WERI-Rb-1 (cell line): ENCODE data around the gene RAD18.

Experiments used
- DNase-seq: peaks from one replicate; pipeline ENCODE4 v3.0.0-alpha.2; 2020
- H3K27ac ChIP-seq: fragments of 250-450 bp; sonication (Bioruptor Pico); 2 replicates; pipeline ENCODE4 v1.5.1; 2020; ENCODE audit warnings: mild to moderate bottlenecking, moderate library complexity
- H3K27me3 ChIP-seq: fragments of 250-450 bp; sonication (Bioruptor Pico); 2 replicates; pipeline ENCODE4 v1.5.1; 2021; ENCODE audit warnings: mild to moderate bottlenecking, low read depth, moderate library complexity; ENCODE audit not compliant: insufficient read depth, severe bottlenecking
- H3K36me3 ChIP-seq: fragments of 250-450 bp; sonication (Bioruptor Pico); 2 replicates; pipeline ENCODE4 v1.5.1; 2020; ENCODE audit warnings: mild to moderate bottlenecking, moderate library complexity
- H3K4me3 ChIP-seq: 2 replicates; pipeline ENCODE4 v1.5.1; 2011; ENCODE audit warnings: low read depth, mild to moderate bottlenecking, control low read depth, low read length
- H3K9me3 ChIP-seq: fragments of 250-450 bp; sonication (Bioruptor Pico); 2 replicates; pipeline ENCODE4 v1.5.1; 2021; ENCODE audit warnings: mild to moderate bottlenecking, moderate library complexity; ENCODE audit not compliant: severe bottlenecking
- TF ChIP-seq, protein P1 (sequence below): IDR thresholded peaks from 2 replicates; pipeline ENCODE4 v1.5.1; 2011; ENCODE audit warnings: low read depth, mild to moderate bottlenecking, control low read depth, inconsistent platforms, low read length

The RAD18 gene

GRCh38 chr3:8945890-8946600 lies 17.2 kb downstream of the RAD18 start:
- no peak for DNase-seq
- peaks cover 59% of the 10 kb centered on the region for H3K36me3 ChIP-seq
- no peak overlapping the region for H3K27ac ChIP-seq
- H3K9me3 ChIP-seq, result peaks cover 5% of the 10 kb centered on the region
- H3K27me3 ChIP-seq, result no peaks in the 10 kb centered on the region
- TF ChIP-seq, protein P1, sequence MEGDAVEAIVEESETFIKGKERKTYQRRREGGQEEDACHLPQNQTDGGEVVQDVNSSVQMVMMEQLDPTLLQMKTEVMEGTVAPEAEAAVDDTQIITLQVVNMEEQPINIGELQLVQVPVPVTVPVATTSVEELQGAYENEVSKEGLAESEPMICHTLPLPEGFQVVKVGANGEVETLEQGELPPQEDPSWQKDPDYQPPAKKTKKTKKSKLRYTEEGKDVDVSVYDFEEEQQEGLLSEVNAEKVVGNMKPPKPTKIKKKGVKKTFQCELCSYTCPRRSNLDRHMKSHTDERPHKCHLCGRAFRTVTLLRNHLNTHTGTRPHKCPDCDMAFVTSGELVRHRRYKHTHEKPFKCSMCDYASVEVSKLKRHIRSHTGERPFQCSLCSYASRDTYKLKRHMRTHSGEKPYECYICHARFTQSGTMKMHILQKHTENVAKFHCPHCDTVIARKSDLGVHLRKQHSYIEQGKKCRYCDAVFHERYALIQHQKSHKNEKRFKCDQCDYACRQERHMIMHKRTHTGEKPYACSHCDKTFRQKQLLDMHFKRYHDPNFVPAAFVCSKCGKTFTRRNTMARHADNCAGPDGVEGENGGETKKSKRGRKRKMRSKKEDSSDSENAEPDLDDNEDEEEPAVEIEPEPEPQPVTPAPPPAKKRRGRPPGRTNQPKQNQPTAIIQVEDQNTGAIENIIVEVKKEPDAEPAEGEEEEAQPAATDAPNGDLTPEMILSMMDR, result no peak
- H3K4me3 ChIP-seq, result no peak overlapping the region

GRCh38 chr3:8942746-8943488 lies 20.4 kb downstream of the RAD18 start:
- peaks cover 5% of the 10 kb centered on the region for H3K9me3 ChIP-seq
- no peak overlapping the region for H3K4me3 ChIP-seq
- TF ChIP-seq, protein P1, result no peak
- peaks cover 75% of the 10 kb centered on the region for H3K36me3 ChIP-seq
- H3K27ac ChIP-seq, result no peak overlapping the region
- no peak for DNase-seq
- no peaks in the 10 kb centered on the region for H3K27me3 ChIP-seq

GRCh38 chr3:8942115-8942514 lies 21.2 kb downstream of the RAD18 start:
- H3K27me3 ChIP-seq, result no peaks in the 10 kb centered on the region
- TF ChIP-seq, protein P1, result no peak
- peaks cover 5% of the 10 kb centered on the region for H3K9me3 ChIP-seq
- peaks cover 72% of the 10 kb centered on the region for H3K36me3 ChIP-seq
- no peak overlapping the region for H3K27ac ChIP-seq
- no peak overlapping the region for H3K4me3 ChIP-seq
- no peak for DNase-seq

DNA sequence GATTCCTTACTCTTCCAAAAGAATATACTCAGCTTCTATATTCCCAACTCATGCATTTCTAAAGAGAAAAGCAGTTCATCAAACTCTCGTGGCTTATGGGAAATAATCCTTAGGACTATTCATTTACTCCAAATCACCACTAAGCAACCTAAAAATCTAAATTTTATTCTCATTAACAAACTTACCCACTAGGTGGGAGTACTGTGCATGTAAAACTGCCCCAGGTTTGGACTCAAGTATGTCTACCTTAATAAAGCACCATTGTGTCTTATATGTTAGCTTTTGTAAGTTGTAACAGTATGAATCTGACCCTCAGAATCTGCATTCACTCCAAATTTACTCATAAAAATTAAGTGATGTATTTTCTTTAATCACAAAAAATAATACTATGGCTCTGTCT lies 25.3 kb downstream of the RAD18 start:
- Histone ChIP-seq H3K36me3 (peaks cover 60% of the 10 kb centered on the region), H3K27ac (no peak overlapping the region), H3K27me3 (no peaks in the 10 kb centered on the region), H3K9me3 (peaks cover 3% of the 10 kb centered on the region), H3K4me3 (no peak overlapping the region)
- no peak for DNase-seq
- TF ChIP-seq, protein P1, result no peak

GRCh38 chr3:8937064-8938020 lies 25.9 kb downstream of the RAD18 start:
- Histone ChIP-seq H3K27ac (no peak overlapping the region), H3K36me3 (peaks cover 54% of the 10 kb centered on the region), H3K4me3 (no peak overlapping the region), H3K9me3 (no peaks in the 10 kb centered on the region), H3K27me3 (no peaks in the 10 kb centered on the region)
- TF ChIP-seq, protein P1, result no peak
- no peak for DNase-seq
